NOMO-1 treated with DMSO at 0.1 percent for 48 hours (cell line): ENCODE data around the gene ZNF556.
"Not testable (repeated sequence)": the region's sequence is repeated elsewhere in the genome, so short reads cannot be mapped to it uniquely, and the experiment has no call there.

Source experiments
- DNase-seq: peaks from one replicate; lab custom pipeline; 2025; ENCODE audit not compliant: unreplicated experiment; lab: John Stamatoyannopoulos, UW

ZNF556 gene

GRCh38 chr19:2853015-2853606, 14.0 kb upstream of the ZNF556 start:
- no peak for DNase-seq

DNA sequence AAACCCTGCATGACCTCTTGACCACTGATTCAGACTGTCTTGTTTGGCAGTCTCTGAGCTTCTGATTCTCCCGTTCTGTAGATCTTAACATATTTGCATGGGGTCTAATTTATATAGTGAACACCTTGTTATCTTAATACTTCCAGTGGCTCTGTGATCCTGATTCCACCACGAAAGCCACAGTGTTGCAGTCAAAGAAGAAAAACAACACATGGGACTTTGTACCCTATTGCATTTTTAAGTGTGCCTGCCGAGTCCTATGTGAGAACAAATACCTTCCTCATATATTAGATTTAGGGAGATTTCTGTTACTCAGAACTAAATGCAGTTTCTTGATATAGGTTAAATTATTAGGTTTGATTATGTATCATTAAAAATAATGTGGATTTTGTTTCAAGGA, 12.3 kb upstream of the ZNF556 start:
- DNase-seq, result no peak

- DNase-seq, result no peak
Observed at GRCh38 chr19:2856457-2857050, 10.6 kb upstream of the ZNF556 start.

DNA sequence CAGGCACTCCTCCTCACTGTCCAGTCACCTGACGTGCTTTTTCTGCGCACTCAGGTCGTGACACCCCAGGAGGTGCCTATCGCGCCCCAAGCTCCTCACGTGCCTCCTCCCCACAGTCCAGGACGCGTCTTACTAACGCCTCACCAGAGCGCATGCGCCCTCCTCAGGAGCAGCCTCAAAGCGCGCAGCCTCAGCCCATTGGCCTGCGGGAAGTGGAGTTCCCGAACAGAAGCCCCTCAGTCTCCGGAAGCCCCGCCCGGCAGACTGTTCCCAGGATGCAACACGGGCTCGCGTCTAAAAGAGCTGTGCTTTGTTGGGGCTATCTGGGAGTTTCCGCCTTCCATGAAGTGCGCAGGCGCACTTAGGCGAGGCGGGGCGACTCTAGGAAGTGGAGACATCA, 8.3 kb upstream of the ZNF556 start:
- DNase-seq, result no peak

GRCh38 chr19:2863816-2864215, 3.3 kb upstream of the ZNF556 start:
- DNase-seq, result no peak

- no peak for DNase-seq
Observed at GRCh38 chr19:2865334-2866100, 1.6 kb upstream of the ZNF556 start.

GRCh38 chr19:2866495-2867024, 575 bp upstream of the ZNF556 start:
- DNase-seq, result no peak

DNA sequence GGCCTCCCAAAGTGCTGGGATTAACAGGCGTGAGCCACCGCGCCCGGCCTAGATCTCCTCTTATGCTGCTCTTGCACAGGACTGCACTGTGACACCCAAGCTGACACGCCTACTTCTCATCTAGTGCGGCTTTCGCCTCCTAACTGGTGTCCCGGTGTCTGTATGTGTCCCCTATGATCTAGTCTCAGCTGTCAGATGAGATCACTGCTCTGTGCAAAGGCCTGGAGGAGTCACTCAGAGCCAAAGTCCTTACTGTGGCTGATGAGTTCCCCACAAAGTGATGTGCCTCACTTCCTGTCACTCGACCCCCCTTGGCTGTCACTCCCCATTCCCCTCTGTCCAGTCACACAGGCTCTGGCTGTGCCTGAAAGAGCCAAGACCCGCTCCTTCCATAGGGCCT, 2.5 kb downstream of the ZNF556 start:
- no peak for DNase-seq

GRCh38 chr19:2872175-2872574, 5.0 kb downstream of the ZNF556 start:
- not testable (repeated sequence) for DNase-seq

GRCh38 chr19:2877398-2878331, 10.5 kb downstream of the ZNF556 start:
- DNase-seq, result no peak

GRCh38 chr19:2883686-2884439, 16.7 kb downstream of the ZNF556 start:
- no peak for DNase-seq

- DNase-seq, result no peak
Observed at GRCh38 chr19:2885736-2886135, 18.6 kb downstream of the ZNF556 start.

DNA sequence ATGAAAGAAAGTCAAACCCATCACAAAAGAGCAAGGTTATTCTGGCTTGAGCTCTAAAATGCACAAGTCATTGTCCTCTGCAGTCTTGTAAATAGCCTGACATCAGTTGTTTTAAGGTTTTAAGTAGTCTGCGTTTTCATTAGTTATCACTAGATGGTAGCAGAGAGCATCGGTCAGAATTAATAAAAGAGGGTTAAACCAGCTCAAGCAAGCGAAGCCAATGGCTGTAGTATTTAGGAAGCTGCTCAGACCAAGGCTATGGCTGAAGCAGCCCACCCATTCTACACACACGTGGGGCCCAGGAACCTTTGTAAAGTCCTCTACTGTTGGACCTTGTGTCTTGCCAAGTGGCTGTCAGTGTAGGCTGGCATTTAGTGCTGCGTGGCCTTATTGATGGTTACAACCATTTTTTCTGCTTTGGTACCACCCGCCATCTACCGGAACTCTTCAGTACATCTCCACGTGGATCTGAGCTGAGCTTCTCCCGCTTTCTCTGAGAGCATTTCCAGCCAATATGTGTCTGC, 20.3 kb downstream of the ZNF556 start:
- peak; percentile 39 for DNase-seq

DNA sequence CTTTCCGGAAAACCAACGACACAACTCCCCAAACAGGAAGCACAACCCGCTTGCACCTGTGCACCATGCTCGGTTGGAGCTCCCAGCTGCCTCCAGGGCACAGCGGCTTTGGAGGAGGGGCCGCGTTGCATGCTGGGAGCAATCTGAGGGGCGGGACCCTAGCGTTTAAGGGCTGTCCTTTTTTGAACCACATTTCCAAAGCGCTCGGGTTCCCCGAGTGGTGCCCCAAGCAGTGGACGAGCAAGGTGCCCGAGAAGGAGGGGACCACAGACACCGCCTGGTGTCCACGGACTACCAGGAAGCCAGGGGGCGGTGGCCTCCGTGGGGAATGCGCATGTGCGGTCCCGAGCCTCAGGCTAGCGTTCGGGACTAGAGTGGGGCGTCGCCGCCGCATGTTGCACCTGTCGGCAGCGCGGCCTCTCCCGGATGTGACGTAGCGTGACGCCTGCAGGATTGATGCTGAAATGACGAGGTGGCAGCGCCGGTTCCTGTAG, 21.6 kb downstream of the ZNF556 start:
- DNase-seq, result no peak

DNA sequence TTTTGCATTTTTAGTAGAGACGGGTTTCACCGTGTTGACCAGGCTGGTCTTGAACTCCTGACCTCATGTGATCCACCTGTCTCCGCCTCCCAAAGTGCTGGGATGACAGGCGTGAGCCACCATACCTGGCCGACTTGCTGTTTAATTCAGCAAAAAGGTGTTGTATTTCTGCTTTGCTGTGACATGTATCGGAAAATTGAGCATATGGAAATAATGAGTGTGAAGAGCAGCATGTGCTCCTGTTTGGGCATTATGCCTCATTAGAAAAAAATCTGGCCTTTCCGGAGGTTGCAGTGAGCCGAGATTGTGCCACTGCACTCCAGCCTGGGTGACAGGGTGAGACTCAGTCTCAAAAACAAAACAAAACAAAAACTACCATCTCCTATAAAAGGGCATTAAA, 23.4 kb downstream of the ZNF556 start:
- DNase-seq, result not testable (repeated sequence)

DNA sequence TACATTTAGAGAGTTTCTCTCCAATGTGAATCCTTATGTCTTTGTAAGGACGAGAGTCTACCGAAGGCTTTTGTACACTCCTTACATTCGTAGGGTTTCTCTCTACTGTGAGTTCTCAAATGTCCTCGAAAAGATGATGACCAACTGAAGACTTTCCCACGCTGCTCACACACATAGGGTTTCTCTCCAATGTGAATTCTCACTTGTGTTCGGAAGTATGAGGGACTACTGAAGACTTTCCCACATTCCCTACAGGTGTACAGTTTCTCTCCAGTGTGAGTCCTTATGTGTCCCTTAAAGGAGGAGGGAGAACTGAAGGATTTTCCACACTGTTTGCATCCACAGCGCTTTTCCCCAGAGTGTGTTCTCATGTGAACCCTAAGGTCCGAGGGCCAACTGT, 29.6 kb downstream of the ZNF556 start:
- no peak for DNase-seq

DNA sequence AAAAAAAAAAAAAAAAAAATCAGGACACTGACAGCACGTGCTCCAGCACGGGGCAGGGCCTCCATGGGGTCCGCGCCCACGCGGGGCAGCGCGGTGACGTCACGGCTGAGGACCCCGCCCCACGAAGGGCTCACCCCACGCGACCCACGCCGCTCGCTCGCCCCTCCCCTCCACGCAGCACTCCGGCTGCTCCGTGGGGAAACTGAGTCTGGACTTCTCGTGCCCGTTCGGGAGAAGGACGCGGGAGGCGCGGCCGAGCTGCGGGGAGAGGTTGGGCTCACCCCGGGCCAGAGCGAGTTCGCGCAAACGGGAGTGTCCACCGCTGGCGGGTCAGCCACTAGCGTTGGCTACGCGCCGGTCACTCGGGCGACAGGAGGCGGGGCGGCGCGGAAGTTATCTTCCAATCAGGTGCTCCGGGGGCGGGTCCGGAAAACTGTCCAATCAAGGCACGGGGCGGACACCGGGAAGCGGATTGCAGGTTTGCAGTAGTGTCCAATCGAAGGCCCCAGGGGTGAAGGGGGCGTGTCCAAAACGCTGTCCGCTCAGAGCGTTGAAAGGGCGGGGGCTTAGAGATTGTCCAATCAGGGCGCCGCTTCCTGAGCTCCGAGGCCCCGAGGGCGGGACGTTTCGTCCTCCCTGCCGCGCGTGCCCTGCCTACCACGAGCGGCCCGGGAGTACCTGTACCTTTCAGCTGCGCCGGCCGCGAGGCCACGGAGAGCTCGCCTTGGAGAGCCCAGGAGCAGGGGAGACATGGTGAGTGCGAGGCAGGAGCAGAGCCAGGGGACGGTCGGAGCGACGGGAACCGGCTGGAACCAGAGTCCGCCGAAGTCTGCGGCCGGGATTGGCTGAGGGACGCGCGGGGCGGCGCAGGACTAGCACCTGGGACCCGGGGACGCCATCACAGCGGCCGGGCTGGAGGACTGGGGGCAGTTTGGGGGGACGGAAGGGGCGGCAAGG, 33.4 kb downstream of the ZNF556 start, which contains the start of gene ZNF57:
TSS of gene ZNF57 (plus strand) at position 633 of the 957 bp plus-strand sequence. CDS start at position 751, 118 bp downstream.
- DNase-seq, result peak; percentile 99

GRCh38 chr19:2902590-2903218, 35.6 kb downstream of the ZNF556 start:
- DNase-seq, result no peak
